VCaP (cell line): ENCODE data around the gene CHCHD1.
"Not testable (repeated sequence)": the region's sequence is repeated elsewhere in the genome, so short reads cannot be mapped to it uniquely, and the experiment has no call there.

Experiments used
- H3K27ac ChIP-seq: fragments of 450-650 bp; 2 replicates; pipeline ENCODE4 v1.5.1; 2017
- TF ChIP-seq, protein P1 (sequence below): fragments of 450-650 bp; conservative IDR thresholded peaks from 2 replicates; pipeline ENCODE4 v1.5.1; 2017; ENCODE audit warnings: mild to moderate bottlenecking, moderate library complexity

CHCHD1 gene

DNA sequence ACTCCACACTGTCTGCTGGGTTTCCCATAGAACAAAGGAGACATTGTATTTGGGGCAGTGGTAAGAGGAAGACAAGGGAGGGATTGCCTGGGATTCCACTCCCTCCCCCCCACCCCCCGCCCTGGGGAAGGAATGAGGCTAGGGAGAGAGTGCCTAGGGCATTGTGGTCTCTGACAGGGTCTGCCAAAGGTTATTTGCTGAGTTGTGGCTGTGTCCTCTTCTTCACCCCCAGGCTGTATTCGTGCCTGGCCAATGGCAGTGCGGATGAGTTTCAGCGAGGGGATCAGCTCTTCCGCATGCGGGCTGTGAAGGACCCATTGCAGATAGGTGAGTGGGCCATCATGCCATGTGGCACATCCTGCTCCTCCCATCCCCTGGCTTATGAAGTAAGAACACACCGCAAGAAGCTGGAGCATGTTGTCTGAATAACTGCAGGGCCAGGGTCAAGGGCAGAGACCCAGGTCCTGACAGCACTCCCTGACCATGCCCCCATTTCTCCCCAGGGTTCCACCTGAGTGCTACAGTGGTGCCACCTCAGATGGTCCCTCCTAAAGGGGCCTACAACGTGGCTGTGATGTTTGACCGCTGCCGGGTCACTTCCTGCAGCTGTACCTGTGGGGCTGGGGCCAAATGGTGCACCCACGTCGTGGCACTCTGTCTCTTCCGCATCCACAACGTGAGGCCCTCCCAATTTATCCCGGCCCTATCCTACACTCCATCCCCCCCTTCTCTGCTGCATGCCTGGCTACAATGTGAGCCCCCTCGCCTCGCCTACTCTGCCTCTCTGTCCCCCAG lies 7.2 kb downstream of the CHCHD1 start:
- no peak overlapping the region for H3K27ac ChIP-seq
- TF ChIP-seq, protein P1, sequence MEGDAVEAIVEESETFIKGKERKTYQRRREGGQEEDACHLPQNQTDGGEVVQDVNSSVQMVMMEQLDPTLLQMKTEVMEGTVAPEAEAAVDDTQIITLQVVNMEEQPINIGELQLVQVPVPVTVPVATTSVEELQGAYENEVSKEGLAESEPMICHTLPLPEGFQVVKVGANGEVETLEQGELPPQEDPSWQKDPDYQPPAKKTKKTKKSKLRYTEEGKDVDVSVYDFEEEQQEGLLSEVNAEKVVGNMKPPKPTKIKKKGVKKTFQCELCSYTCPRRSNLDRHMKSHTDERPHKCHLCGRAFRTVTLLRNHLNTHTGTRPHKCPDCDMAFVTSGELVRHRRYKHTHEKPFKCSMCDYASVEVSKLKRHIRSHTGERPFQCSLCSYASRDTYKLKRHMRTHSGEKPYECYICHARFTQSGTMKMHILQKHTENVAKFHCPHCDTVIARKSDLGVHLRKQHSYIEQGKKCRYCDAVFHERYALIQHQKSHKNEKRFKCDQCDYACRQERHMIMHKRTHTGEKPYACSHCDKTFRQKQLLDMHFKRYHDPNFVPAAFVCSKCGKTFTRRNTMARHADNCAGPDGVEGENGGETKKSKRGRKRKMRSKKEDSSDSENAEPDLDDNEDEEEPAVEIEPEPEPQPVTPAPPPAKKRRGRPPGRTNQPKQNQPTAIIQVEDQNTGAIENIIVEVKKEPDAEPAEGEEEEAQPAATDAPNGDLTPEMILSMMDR, result no peak

DNA sequence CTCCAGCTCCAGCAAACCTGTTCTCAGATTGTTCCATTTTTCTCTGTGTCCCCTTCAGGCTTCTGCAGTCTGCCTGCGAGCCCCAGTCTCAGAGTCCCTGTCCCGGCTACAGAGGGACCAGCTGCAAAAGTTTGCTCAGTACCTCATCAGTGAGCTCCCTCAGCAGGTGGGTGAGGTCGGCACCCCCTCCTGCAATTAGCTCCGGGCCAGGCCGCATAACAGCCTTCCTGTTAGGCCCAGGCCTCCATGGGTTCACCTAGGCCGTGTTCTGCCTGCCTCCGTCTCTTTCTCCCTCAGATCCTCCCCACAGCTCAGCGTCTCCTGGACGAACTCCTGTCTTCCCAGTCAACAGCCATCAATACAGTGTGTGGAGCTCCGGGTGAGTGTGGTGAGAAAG lies 7.8 kb downstream of the CHCHD1 start:
- H3K27ac ChIP-seq, result no peak overlapping the region
- TF ChIP-seq, protein P1, result no peak

DNA sequence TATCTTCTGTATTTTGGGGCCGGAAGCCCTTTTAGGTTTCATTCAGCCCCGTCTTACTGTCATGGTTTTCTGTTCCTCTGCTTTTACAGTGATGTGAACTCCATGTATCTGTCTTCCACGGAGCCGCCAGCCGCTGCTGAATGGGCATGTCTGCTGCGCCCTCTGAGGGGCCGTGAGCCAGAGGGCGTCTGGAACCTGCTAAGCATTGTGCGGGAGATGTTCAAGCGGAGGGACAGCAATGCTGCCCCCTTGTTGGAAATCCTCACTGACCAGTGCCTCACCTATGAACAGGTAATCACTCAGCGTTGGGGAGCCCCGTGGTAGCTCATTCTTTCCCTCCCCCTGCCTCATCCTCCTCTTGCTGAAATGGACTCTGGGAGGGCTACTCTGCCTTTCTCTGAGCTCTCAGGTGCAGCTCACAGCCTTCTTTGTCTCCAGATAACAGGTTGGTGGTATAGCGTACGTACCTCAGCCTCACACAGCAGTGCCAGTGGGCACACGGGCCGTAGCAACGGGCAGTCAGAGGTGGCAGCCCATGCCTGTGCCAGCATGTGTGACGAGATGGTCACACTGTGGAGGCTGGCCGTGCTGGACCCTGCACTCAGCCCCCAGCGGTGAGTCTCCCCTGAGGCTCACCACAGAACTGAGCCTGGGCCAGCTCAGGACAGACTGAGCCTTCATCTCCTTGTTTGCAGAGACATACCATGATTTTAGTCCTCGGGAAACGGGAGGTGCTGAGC lies 9.2 kb downstream of the CHCHD1 start:
- no peak overlapping the region for H3K27ac ChIP-seq
- TF ChIP-seq, protein P1, result no peak

DNA sequence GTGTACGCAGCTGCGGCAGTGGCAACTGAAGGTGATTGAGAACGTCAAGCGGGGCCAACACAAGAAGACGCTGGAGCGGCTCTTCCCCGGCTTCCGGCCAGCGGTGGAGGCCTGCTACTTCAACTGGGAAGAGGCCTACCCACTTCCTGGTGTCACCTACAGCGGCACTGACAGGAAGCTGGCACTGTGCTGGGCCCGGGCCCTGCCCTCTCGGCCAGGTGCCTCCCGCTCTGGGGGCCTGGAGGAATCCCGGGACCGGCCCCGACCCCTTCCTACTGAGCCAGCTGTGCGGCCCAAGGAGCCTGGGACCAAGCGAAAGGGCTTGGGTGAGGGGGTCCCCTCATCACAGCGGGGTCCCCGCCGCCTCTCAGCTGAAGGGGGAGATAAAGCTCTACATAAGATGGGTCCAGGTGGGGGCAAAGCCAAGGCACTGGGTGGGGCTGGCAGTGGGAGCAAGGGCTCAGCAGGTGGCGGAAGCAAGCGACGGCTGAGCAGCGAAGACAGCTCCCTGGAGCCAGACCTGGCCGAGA lies 10.1 kb downstream of the CHCHD1 start:
- H3K27ac ChIP-seq, result no peak overlapping the region
- TF ChIP-seq, protein P1, result no peak

DNA sequence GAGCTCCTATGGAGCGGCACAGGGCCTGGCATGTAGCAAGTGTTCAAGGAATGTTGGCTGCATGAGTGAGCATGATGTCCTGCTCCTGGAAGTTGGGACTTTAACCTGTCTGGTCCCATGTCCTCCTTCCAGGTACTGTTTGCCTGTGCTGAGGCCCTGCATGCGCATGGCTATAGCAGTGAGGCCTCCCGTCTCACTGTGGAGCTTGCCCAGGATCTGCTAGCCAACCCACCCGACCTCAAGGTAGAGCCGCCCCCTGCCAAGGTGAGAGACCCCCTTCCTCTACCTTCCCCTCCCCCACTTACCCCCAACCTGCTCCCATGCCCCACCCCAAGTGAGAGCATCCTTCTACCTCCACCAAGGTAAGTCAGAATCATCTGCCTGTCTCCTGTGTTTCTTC lies 11.6 kb downstream of the CHCHD1 start:
- no peak overlapping the region for H3K27ac ChIP-seq
- TF ChIP-seq, protein P1, result no peak

DNA sequence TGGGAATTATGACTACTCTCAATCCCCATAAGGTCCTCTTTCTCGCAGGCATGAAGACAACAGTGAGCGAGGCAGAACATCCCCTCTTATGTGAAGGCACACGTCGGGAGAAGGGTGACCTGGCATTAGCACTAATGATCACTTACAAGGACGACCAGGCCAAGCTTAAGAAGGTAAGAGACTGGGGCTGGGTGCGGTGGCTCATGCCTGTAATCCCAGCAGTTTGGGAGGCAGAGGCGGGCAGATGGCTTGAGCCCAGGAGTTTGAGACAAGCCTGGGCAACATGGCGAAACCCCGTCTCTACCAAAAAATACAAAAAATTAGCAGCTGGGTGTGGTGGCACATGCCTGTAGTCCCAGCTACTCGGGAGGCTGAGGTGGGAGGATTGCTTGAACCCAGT lies 13.6 kb downstream of the CHCHD1 start:
- H3K27ac ChIP-seq, result not testable (repeated sequence)

DNA sequence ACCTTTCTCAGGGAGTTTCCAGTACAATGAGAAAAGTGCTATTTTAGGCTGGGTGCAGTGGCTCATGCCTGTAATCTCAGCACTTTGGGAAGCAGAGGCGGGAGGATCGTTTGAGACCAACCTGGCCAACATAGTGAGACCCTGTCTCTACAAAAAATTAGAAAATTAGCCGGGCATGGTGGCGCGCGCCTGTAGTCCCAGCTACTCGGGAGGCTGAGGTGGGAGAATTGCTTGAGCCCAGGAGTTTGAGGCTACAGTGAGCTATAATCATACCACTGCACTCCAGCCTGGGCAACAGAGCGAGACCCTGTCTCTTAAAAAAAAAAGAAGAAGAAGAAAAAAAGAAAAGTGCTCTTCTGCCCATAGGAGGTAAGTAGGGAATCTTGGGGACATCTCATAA lies 14.2 kb downstream of the CHCHD1 start:
- H3K27ac ChIP-seq, result not testable (repeated sequence)

DNA sequence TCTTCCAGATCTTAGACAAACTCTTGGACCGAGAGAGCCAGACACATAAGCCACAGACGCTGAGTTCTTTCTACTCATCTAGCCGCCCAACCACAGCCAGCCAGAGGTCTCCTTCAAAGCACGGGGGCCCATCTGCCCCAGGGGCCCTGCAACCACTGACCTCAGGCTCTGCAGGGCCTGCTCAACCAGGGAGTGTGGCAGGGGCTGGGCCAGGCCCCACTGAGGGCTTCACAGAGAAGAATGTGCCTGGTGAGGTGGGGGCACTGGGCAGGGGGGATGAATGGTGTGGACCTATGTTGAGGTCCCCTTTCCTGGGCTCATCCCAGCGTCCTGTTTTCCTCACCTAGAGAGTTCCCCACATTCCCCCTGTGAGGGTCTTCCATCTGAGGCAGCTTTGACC lies 14.9 kb downstream of the CHCHD1 start:
- H3K27ac ChIP-seq, result no peak overlapping the region
- TF ChIP-seq, protein P1, result no peak
